ENCODE measurements around the gene CACNA1A.

Gene CACNA1A

DNA sequence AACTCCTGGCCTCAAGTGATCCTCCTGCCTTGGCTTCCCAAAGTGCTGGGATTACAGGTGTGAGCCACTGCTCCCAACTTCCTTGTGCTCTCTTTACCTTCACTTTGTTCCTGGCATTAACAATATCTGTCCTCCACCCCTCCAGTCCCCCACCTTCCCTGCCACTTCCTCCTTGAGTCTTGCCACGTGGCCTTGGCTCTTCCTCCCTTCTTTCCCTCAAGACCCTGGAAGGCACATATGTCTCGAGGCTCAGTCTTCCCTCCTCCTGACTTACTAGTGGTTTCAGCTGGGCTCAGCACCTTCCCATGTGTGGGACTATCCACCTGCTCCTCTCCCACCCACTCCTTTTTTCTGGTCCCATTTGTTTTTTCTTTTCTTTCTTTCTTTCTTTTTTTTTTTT, 285.4 kb downstream of the CACNA1A start:
- TF ChIP-seq, protein P1, sequence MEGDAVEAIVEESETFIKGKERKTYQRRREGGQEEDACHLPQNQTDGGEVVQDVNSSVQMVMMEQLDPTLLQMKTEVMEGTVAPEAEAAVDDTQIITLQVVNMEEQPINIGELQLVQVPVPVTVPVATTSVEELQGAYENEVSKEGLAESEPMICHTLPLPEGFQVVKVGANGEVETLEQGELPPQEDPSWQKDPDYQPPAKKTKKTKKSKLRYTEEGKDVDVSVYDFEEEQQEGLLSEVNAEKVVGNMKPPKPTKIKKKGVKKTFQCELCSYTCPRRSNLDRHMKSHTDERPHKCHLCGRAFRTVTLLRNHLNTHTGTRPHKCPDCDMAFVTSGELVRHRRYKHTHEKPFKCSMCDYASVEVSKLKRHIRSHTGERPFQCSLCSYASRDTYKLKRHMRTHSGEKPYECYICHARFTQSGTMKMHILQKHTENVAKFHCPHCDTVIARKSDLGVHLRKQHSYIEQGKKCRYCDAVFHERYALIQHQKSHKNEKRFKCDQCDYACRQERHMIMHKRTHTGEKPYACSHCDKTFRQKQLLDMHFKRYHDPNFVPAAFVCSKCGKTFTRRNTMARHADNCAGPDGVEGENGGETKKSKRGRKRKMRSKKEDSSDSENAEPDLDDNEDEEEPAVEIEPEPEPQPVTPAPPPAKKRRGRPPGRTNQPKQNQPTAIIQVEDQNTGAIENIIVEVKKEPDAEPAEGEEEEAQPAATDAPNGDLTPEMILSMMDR (IDR thresholded peaks at IDR 0.05; ENCODE audit: extremely low read depth, insufficient read depth, missing control alignments) = no peak
- no peak for DNase-seq (ENCODE audit: low spot score)
- in situ Hi-C loops (cut with MboI; ENCODE audit: low pct_unique_long_range_greater_than_20kb, low sequenced_read_pairs, unreplicated experiment) = no loop called here

GRCh38 chr19:13215572-13216380, 290.5 kb downstream of the CACNA1A start:
- TF ChIP-seq, protein P1 (IDR thresholded peaks at IDR 0.05; ENCODE audit: extremely low read depth, insufficient read depth, missing control alignments) = no peak
- no peak for DNase-seq (ENCODE audit: low spot score)
- in situ Hi-C loops (cut with MboI; ENCODE audit: low pct_unique_long_range_greater_than_20kb, low sequenced_read_pairs, unreplicated experiment) = no loop called here

DNA sequence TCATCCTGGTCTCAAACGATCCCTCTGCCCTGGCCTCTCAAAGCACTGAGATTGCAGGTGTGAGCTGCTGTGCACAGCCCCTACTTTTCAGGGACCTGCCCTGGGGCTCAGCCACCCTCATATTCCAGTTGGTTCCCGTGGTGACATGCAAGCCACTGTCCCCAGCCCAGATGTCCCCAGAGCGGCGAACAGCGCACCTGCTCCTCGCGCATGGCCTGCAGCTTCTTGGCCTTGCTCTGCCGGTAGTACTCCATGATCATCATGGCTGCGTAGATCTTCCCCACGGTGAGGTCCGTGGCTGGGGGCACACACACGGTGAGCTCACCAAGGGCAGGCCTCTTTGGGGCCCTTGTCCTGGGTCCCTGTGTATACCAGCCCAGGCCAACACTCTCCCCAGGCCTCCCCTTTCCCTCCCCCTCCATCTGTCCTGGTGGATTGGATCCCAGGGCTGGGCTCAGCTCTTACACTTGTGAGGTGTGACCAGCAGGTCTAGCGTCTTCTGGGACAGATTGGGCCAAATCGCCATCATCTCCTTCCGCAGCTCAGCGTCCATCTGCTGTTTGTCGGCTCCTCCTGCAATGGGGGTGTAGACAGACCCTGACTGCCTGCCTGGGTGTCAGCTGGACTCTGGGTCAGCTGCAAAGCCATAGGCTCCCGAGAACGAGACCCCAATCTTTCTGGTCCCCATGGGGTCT, 292.1 kb downstream of the CACNA1A start:
- TF ChIP-seq, protein P1 (IDR thresholded peaks at IDR 0.05; ENCODE audit: extremely low read depth, insufficient read depth, missing control alignments) = no peak
- no peak for DNase-seq (ENCODE audit: low spot score)
- in situ Hi-C loops (cut with MboI; ENCODE audit: low pct_unique_long_range_greater_than_20kb, low sequenced_read_pairs, unreplicated experiment) = no loop called here

DNA sequence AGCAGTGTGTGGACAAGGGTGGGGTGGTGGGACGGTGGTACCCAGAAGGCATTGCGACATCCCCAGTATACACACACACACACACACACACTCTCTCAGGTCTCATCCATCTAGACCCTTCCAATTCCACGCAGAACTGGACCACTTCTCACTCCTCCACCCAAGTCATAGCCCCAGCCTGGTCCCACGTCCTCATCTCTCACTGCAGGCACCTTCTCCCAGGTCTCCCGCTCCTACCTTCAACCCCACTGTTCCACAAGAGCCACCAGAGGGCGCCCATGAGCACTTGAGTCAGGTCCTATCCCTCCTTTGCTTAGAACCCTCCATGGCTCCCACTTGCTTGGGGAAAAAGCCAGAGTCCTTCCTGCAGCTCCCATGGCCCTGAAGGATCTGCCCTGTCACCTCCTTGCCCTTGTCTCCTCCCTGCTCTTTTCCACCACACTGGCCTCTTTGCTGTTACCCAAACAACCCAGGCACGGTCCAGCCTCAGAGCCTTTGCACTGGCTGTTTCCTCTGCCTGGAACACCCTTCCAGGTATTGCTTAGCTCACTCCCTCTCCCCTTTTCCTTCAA, 293.4 kb downstream of the CACNA1A start:
- DNase-seq (ENCODE audit: low spot score) = peak; percentile 69
- TF ChIP-seq, protein P1 (IDR thresholded peaks at IDR 0.05; ENCODE audit: extremely low read depth, insufficient read depth, missing control alignments) = peak; percentile 87
- in situ Hi-C loops (cut with MboI; ENCODE audit: low pct_unique_long_range_greater_than_20kb, low sequenced_read_pairs, unreplicated experiment) = no loop called here

GRCh38 chr19:13211426-13212308, 294.6 kb downstream of the CACNA1A start:
- TF ChIP-seq, protein P1 (IDR thresholded peaks at IDR 0.05; ENCODE audit: extremely low read depth, insufficient read depth, missing control alignments) = no peak
- in situ Hi-C loops (cut with MboI; ENCODE audit: low pct_unique_long_range_greater_than_20kb, low sequenced_read_pairs, unreplicated experiment) = no loop called here
- DNase-seq (ENCODE audit: low spot score) = no peak

GRCh38 chr19:13210941-13211340, 295.3 kb downstream of the CACNA1A start:
- no peak for DNase-seq (ENCODE audit: low spot score)
- in situ Hi-C loops (cut with MboI; ENCODE audit: low pct_unique_long_range_greater_than_20kb, low sequenced_read_pairs, unreplicated experiment) = no loop called here
- TF ChIP-seq, protein P1 (IDR thresholded peaks at IDR 0.05; ENCODE audit: extremely low read depth, insufficient read depth, missing control alignments) = no peak

All from GM13977 (cell line).